Thyroid gland (tissue), 4 donors: Measurements from ENCODE around the gene EEFSEC.

ENCODE experiments used
- POLR2A ChIP-seq, 2 donors: fragments of 450-650 bp; IDR thresholded peaks; one replicate each; pipeline ENCODE4 v1.6.1; 2017; ENCODE audit warnings: antibody characterized with exemption in 2 of 2, mild to moderate bottlenecking in 2 of 2, moderate library complexity in 1 of 2
- TF ChIP-seq, protein P1 (sequence below), 6 experiments: fragments of 200-600 bp in 3 of 6; fragments of 450-650 bp in 3 of 6; sonication (generic) in 3 of 6; IDR thresholded peaks; one replicate each; pipeline ENCODE4 v1.5.1; 2016 to 2019; ENCODE audit warnings: antibody characterized with exemption in 6 of 6, mild to moderate bottlenecking in 2 of 6, inconsistent platforms in 1 of 6, moderate library complexity in 1 of 6

DNA sequence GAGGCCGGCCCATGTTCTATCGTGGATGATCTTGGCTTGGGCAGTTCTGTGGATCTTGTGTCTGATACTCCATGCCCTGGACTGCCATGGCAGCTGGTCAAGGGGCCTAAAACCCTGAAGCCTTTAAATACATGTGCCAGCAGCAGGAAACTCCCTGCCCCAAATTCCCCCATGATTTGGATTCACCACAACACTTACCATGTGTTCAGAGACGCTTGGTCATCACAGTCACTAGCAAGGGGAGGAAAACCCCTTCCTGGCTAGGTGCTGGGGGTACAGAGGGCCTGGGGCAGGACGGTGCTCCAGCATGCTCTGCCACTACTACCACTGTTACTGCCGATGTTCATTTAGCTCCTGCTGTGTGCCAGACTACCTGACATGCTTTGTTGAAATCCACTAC lies 219.0 kb downstream of the EEFSEC start:
- TF ChIP-seq, protein P1, sequence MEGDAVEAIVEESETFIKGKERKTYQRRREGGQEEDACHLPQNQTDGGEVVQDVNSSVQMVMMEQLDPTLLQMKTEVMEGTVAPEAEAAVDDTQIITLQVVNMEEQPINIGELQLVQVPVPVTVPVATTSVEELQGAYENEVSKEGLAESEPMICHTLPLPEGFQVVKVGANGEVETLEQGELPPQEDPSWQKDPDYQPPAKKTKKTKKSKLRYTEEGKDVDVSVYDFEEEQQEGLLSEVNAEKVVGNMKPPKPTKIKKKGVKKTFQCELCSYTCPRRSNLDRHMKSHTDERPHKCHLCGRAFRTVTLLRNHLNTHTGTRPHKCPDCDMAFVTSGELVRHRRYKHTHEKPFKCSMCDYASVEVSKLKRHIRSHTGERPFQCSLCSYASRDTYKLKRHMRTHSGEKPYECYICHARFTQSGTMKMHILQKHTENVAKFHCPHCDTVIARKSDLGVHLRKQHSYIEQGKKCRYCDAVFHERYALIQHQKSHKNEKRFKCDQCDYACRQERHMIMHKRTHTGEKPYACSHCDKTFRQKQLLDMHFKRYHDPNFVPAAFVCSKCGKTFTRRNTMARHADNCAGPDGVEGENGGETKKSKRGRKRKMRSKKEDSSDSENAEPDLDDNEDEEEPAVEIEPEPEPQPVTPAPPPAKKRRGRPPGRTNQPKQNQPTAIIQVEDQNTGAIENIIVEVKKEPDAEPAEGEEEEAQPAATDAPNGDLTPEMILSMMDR (IDR thresholded peaks at IDR 0.05), result no peak
- TF ChIP-seq POLR2A (IDR thresholded peaks at IDR 0.05), result no peak
